Ascending aorta (tissue), 2 donors: ENCODE results near the gene STAC. TPM values are rescaled to one million over a fixed set of nuclear protein-coding genes. Genes with fewer than 3 reads are reported as not detected.

ENCODE experiments used
- DNase-seq, 2 donors: peaks; one replicate each; pipeline ENCODE4 v3.0.0-alpha.2; 2019; ENCODE audit warnings: low spot score in 2 of 2
- H3K27ac ChIP-seq, 2 donors: fragments of 200-600 bp; sonication (generic); one replicate each; pipeline ENCODE4 v1.5.1; 2016 to 2017; ENCODE audit warnings: mild to moderate bottlenecking in 1 of 2
- H3K27me3 ChIP-seq: fragments of 200-600 bp; sonication (generic); one replicate; pipeline ENCODE4 v1.5.1; 2017
- H3K36me3 ChIP-seq, 2 donors: fragments of 200-600 bp; sonication (generic); one replicate each; pipeline ENCODE4 v1.5.1; 2016
- H3K4me1 ChIP-seq, 2 donors: fragments of 200-600 bp; sonication (generic); one replicate each; pipeline ENCODE4 v1.5.1; 2016 to 2017; ENCODE audit warnings: mild to moderate bottlenecking in 1 of 2
- H3K4me3 ChIP-seq, 2 donors: fragments of 200-600 bp; sonication (generic); one replicate each; pipeline ENCODE4 v1.5.1; 2016 to 2017; ENCODE audit warnings: mild to moderate bottlenecking in 1 of 2
- H3K9me3 ChIP-seq, 2 donors: fragments of 200-600 bp; sonication (generic); one replicate each; pipeline ENCODE4 v1.5.1; 2016
- CTCF ChIP-seq, 3 experiments: fragments of 200-600 bp in 2 of 3; fragments of 450-650 bp in 1 of 3; sonication (generic) in 2 of 3; IDR thresholded peaks; one replicate each; pipeline ENCODE4 v1.5.1; 2016 to 2019; ENCODE audit warnings: antibody characterized with exemption in 3 of 3, mild to moderate bottlenecking in 1 of 3, moderate library complexity in 1 of 3
- intact Hi-C: fragments of 100-400 bp; cut with DNase I; formaldehyde crosslinking; loops from one replicate; pipeline ENCODE4 v1.15.1; 2023
- total RNA-seq: library from RNA; depleted of rRNA; stranded (reverse); fragments of >200 nt; gene quantifications from one replicate; pipeline ENCODE4 v1.1.0, GENCODE V29; 2016

STAC gene
- total RNA-seq, 1 donor from 2014 or later = 16.0 TPM

DNA sequence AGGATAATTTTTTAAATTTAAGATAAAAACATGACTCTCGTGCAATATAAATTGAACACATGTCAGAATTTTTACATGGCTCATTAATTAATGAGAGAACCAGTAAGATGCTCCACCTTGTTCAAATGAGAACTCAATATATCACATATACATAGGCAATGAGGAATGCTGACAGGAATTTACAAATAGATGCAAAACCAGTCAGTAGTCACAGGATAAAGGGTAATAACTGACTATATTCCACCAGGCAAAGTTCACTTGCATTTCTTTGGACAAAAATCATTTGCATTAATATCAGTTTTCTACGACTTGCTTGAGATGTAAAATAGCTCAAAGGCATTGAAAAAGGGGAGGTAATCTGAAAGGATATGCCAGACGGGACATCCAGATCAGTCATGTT lies 139.4 kb downstream of the STAC start:
- H3K4me3 ChIP-seq = no peak overlapping the region
- intact Hi-C loops = no loop called here
- TF ChIP-seq CTCF (IDR thresholded peaks at IDR 0.05) = no peak
- no peak for DNase-seq
- no peaks in the 10 kb centered on the region for H3K9me3 ChIP-seq
- no peak overlapping the region for H3K27ac ChIP-seq
- H3K4me1 ChIP-seq = no peaks in the 10 kb centered on the region
- no peaks in the 10 kb centered on the region for H3K27me3 ChIP-seq
- H3K36me3 ChIP-seq = no peaks in the 10 kb centered on the region

DNA sequence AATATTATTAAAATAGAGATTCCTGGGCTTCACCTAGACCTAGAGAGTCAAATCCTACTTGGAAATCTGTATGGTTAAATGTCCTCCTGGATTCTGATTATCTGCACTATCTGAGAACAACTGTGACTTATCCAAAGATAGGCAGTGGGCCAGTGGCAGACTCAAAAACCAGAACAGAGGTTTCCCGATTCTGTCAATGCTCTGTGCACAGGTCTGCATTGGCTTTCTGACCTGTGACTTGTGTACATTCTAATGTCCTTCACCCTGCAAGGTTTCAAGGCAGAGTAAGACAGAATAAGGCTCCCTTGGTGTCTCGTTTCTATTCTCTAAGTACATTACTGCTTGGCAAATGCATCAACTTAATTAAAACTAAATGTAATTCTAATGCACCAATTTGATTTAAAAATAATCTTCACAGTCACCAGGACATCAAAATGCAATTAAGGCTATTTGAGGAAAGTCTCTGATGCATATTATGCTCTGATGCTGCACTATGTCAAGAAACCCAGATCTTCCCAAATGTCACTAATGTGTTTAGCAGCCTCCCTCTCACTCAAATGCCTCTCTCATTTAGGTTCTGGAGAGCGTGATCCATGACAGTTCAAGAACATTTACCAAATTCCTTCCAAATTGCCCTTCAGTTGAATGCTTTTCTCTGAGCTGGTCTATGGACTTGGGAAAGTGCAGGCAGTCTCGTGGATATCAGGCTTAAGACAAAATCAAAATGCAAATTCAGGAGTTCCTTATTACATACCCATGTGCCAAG lies 140.1 kb downstream of the STAC start:
- no peaks in the 10 kb centered on the region for H3K36me3 ChIP-seq
- H3K27ac ChIP-seq = no peak overlapping the region
- DNase-seq = no peak
- no peaks in the 10 kb centered on the region for H3K4me1 ChIP-seq
- H3K27me3 ChIP-seq = no peaks in the 10 kb centered on the region
- no peaks in the 10 kb centered on the region for H3K9me3 ChIP-seq
- no peak for TF ChIP-seq CTCF (IDR thresholded peaks at IDR 0.05)
- intact Hi-C loops = no loop called here
- no peak overlapping the region for H3K4me3 ChIP-seq

DNA sequence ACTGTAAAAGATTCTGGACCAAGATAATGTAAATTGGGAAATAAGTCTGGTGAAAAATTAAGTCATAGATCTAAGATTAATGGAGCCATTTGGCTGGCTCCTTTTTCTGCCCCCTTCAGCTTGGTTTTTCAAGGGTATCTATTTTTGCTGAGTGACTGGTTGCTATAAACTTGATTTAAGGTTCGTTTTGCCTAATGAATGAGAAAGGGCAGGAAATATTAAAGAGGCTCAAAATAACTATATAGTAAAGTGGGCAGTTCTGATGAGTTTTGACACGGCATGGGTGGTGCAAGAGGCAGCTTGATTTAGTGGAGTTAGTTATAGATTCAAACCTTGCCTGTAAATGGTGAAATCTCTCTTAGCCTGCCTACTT lies 140.7 kb downstream of the STAC start:
- H3K27me3 ChIP-seq = no peaks in the 10 kb centered on the region
- H3K4me3 ChIP-seq = no peak overlapping the region
- intact Hi-C loops = no loop called here
- H3K27ac ChIP-seq = no peak overlapping the region
- no peak for TF ChIP-seq CTCF (IDR thresholded peaks at IDR 0.05)
- no peak for DNase-seq
- H3K4me1 ChIP-seq = no peaks in the 10 kb centered on the region
- H3K36me3 ChIP-seq = no peaks in the 10 kb centered on the region
- no peaks in the 10 kb centered on the region for H3K9me3 ChIP-seq

DNA sequence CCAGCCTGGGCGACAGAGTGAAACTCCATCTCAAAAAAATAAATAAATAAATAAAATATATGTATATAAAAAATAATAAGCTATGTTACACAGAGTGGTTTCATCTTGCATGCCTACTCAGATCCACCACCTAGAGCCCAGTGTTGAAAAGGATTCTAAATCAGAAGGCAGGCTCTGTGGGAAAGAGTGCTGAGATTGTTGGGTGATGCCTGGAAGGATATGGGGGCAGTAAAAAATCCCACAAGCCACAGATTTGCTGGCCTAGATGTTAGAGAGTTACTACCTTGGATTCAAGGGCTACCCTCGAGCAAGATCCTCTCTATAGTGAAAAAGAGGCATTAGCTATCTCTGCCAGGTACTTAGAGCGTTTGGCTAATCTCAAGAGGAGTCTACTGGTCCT lies 144.3 kb downstream of the STAC start:
- intact Hi-C loops = no loop called here
- Histone ChIP-seq H3K4me3 (no peak overlapping the region), H3K27me3 (no peaks in the 10 kb centered on the region), H3K9me3 (no peaks in the 10 kb centered on the region), H3K4me1 (peaks cover 0 to 4% of the 10 kb centered on the region in 2 donors), H3K27ac (no peak overlapping the region), H3K36me3 (peaks cover 0 to 2% of the 10 kb centered on the region in 2 donors)
- DNase-seq = no peak
- TF ChIP-seq CTCF (IDR thresholded peaks at IDR 0.05) = no peak

GRCh38 chr3:36525115-36525801 lies 145.0 kb downstream of the STAC start:
- intact Hi-C loops = no loop called here
- Histone ChIP-seq H3K27ac (peak overlapping the region in 1 of 2 donors; percentile 42), H3K27me3 (no peaks in the 10 kb centered on the region), H3K36me3 (peaks cover 0 to 7% of the 10 kb centered on the region in 2 donors), H3K4me3 (no peak overlapping the region), H3K4me1 (peaks cover 0 to 4% of the 10 kb centered on the region in 2 donors), H3K9me3 (no peaks in the 10 kb centered on the region)
- DNase-seq = no peak
- no peak for TF ChIP-seq CTCF (IDR thresholded peaks at IDR 0.05)
